GM12878 (cell line): ENCODE results near the gene MTERF1. TPM values are rescaled to one million over a fixed set of nuclear protein-coding genes. Genes with fewer than 3 reads are reported as not detected.

Source experiments
- ATAC-seq: fragments of 200-7000 bp; cut with Tn5 transposase; 3 replicates; pipeline ENCODE4 v1.9.1; 2020; ENCODE audit warnings: mild to moderate bottlenecking, moderate library complexity
- BruUV-seq: library from RNA; stranded (reverse); fragments of 400-500 nt; replicated peaks from 2 replicates; lab custom pipeline; 2021; lab: Mats Ljungman, UMichigan
- CTCF ChIA-PET: fragments of 300-600 bp; sonication (Branson Sonifier 250); formaldehyde crosslinking; extraction: SDS; loops from one replicate; lab custom pipeline; 2021; ENCODE audit warnings: inconsistent platforms; lab: Yijun Ruan, JAX
- POLR2A ChIA-PET: fragments of 350-600 bp; formaldehyde crosslinking; extraction: SDS; loops from one replicate; lab custom pipeline; 2021; ENCODE audit warnings: inconsistent platforms; lab: Charles Lee
- RAD21 ChIA-PET: fragments of 300-600 bp; sonication (Branson Sonifier 250); formaldehyde crosslinking; loops from one replicate; lab custom pipeline; 2023; ENCODE audit warnings: antibody characterized with exemption; ENCODE audit not compliant: unreplicated experiment; lab: Charles Lee
- SMC1A ChIA-PET: fragments of 300-600 bp; sonication (Branson Sonifier 250); formaldehyde crosslinking; loops from one replicate; lab custom pipeline; 2023; ENCODE audit not compliant: unreplicated experiment, uncharacterized antibody; lab: Charles Lee
- DNase-seq: peaks from one replicate; pipeline ENCODE4 v3.0.0-alpha.2; 2011; ENCODE audit warnings: low read depth, low spot score
- FAIRE-seq: peaks from 3 replicates; lab custom pipeline; 2011; peaks lifted over from hg19 to GRCh38; lab: Jason Lieb, UNC
- H2AFZ ChIP-seq: 2 replicates; pipeline ENCODE4 v1.6.0; 2011; ENCODE audit warnings: low read depth, low read length, control low read depth; ENCODE audit not compliant: control insufficient read depth
- H3K27ac ChIP-seq: 2 replicates; pipeline ENCODE4 v1.5.1; 2011; ENCODE audit warnings: control low read depth; ENCODE audit not compliant: control insufficient read depth, insufficient read depth
- H3K27me3 ChIP-seq, 2 experiments: replicated peaks in 1 of 2; 2 replicates each; pipeline versions ENCODE4 v1.6.0 to v1.6.1; 2011; ENCODE audit warnings: low read length in 1 of 2; ENCODE audit not compliant: control insufficient read depth in 2 of 2, insufficient read depth in 2 of 2
- H3K36me3 ChIP-seq, 2 experiments: 2 replicates each; pipeline ENCODE4 v1.5.1; 2011; ENCODE audit warnings: low read length in 1 of 2; ENCODE audit not compliant: control insufficient read depth in 2 of 2, insufficient read depth in 2 of 2
- H3K4me1 ChIP-seq: 2 replicates; pipeline ENCODE4 v1.6.1; 2011; ENCODE audit warnings: mild to moderate bottlenecking, low read length, moderate library complexity, mixed read lengths; ENCODE audit not compliant: control insufficient read depth, insufficient read depth
- H3K4me2 ChIP-seq: 2 replicates; pipeline ENCODE4 v1.6.0; 2011; ENCODE audit warnings: control low read depth; ENCODE audit not compliant: control insufficient read depth, insufficient read depth
- H3K4me3 ChIP-seq: fragments of 200-600 bp; sonication (generic); 2 replicates; pipeline ENCODE4 v1.5.1; 2016
- H3K79me2 ChIP-seq: 2 replicates; pipeline ENCODE4 v1.6.0; 2011; ENCODE audit warnings: low read length; ENCODE audit not compliant: control insufficient read depth, insufficient read depth
- H3K9ac ChIP-seq: 2 replicates; pipeline ENCODE4 v1.8.0; 2011; ENCODE audit warnings: low read length, control low read depth, mixed read lengths; ENCODE audit not compliant: control insufficient read depth, insufficient read depth
- H3K9me3 ChIP-seq: replicated peaks from 3 replicates; pipeline ENCODE4 v1.5.1; 2011; ENCODE audit warnings: mild to moderate bottlenecking, low read length; ENCODE audit not compliant: control insufficient read depth, insufficient read depth
- H4K20me1 ChIP-seq: 2 replicates; pipeline ENCODE4 v1.6.0; 2011; ENCODE audit not compliant: control insufficient read depth, insufficient read depth
- CHD2 ChIP-seq: IDR thresholded peaks from 2 replicates; pipeline ENCODE4 v1.6.1; 2011; ENCODE audit warnings: low read depth, low read length, improper control_type of control experiment, borderline replicate concordance
- CHD4 ChIP-seq: fragments of 200-600 bp; sonication (generic); IDR thresholded peaks from 2 replicates; pipeline ENCODE4 v1.6.1; 2016; ENCODE audit warnings: mild to moderate bottlenecking
- GABPA ChIP-seq: IDR thresholded peaks from 2 replicates; pipeline ENCODE4 v1.6.1; 2014; ENCODE audit warnings: antibody characterized with exemption, low read depth, mild to moderate bottlenecking, inconsistent platforms
- LARP7 ChIP-seq: fragments of 450-650 bp; IDR thresholded peaks from 2 replicates; pipeline ENCODE4 v1.6.1; 2017; ENCODE audit warnings: mild to moderate bottlenecking
- MEF2B ChIP-seq: fragments of 450-650 bp; IDR thresholded peaks from 2 replicates; pipeline ENCODE4 v1.6.1; 2018; ENCODE audit warnings: mild to moderate bottlenecking, moderate library complexity; ENCODE audit not compliant: partially characterized antibody, poor library complexity, severe bottlenecking
- NFIC ChIP-seq: IDR thresholded peaks from 2 replicates; pipeline ENCODE4 v1.6.1; 2012; ENCODE audit warnings: low read depth, mild to moderate bottlenecking, inconsistent platforms, low read length, moderate library complexity
- NFXL1 ChIP-seq: fragments of 450-650 bp; IDR thresholded peaks from 2 replicates; pipeline ENCODE4 v1.6.1; 2017; ENCODE audit warnings: antibody characterized with exemption, mild to moderate bottlenecking, borderline replicate concordance
- NR2C2 ChIP-seq: IDR thresholded peaks from 2 replicates; pipeline ENCODE4 v1.6.1; 2011; ENCODE audit warnings: borderline replicate concordance, low read depth; ENCODE audit not compliant: control insufficient read depth, insufficient read length
- POLR2A ChIP-seq: IDR thresholded peaks from 2 replicates; pipeline ENCODE4 v1.6.1; 2011; ENCODE audit warnings: low read depth, mild to moderate bottlenecking, low read length
- SMAD1 ChIP-seq: fragments of 450-650 bp; IDR thresholded peaks from 2 replicates; pipeline ENCODE4 v1.6.1; 2018; ENCODE audit warnings: mild to moderate bottlenecking, low read depth; ENCODE audit not compliant: partially characterized antibody
- STAT1 ChIP-seq: fragments of 450-650 bp; conservative IDR thresholded peaks from 2 replicates; pipeline ENCODE4 v1.6.1; 2014; ENCODE audit warnings: antibody characterized with exemption, mild to moderate bottlenecking
- SUZ12 ChIP-seq: fragments of 200-600 bp; sonication (generic); IDR thresholded peaks from one replicate; pipeline ENCODE4 v1.6.1; 2018; ENCODE audit warnings: antibody characterized with exemption, mild to moderate bottlenecking; ENCODE audit not compliant: unreplicated experiment
- YBX1 ChIP-seq: fragments of 450-650 bp; IDR thresholded peaks from 2 replicates; pipeline ENCODE4 v1.6.1; 2016; ENCODE audit warnings: antibody characterized with exemption
- YY1 ChIP-seq: IDR thresholded peaks from 2 replicates; pipeline ENCODE4 v1.6.1; 2011; ENCODE audit warnings: low read depth, mild to moderate bottlenecking, low read length
- WGBS: methylation state at CpG from one replicate; pipeline ENCODE4 v1.1.6; 2016; ENCODE audit warnings: low lambda C conversion rate; ENCODE audit not compliant: insufficient replicate concordance, insufficient coverage; ENCODE audit errors: missing lambda C conversion rate; 5-methylcytosine and 5-hydroxymethylcytosine counted together
- in situ Hi-C: fragments of 300-500 bp; cut with MboI; formaldehyde crosslinking; loops from 9 replicates; pipeline ENCODE4 v1.14.3; 2018; ENCODE audit warnings: mixed read lengths
- intact Hi-C: fragments of 100-400 bp; cut with micrococcal nuclease; formaldehyde crosslinking; loops from one replicate; pipeline ENCODE4 v1.14.2; 2022; ENCODE audit not compliant: unreplicated experiment
- polyA plus RNA-seq, 11 experiments: library from polyadenylated mRNA; depleted of rRNA in 4 of 11; unstranded in 6 of 11; stranded (reverse) in 5 of 11; fragments of >200 nt; fragmentation: Nextera tagmentation in 4 of 11; fragmentation: Illumina TruSeq in 1 of 11; extraction: Ambion mirVana in 4 of 11; extraction: Trizol in 1 of 11; gene quantifications; 1 replicate in 1 of 11; 2 replicates in 10 of 11; pipeline versions ENCODE4 v1.2.1 to v1.2.3, GENCODE V29; 2011 to 2016; ENCODE audit warnings: inconsistent platforms in 2 of 11, missing spikeins in 2 of 11, low read depth in 1 of 11
- total RNA-seq, 4 experiments: library from RNA; depleted of rRNA in 3 of 4; stranded (reverse); fragments of >200 nt in 3 of 4; fragmentation: Illumina TruSeq in 1 of 4; extraction: Trizol in 1 of 4; gene quantifications; 2 replicates each; pipeline versions ENCODE4 v1.2.1 to v1.2.3, GENCODE V29; 2013 to 2021
- TF ChIP-seq, protein P1 (sequence below): IDR thresholded peaks from 2 replicates; pipeline ENCODE4 v1.6.1; 2012; ENCODE audit warnings: improper control_type of control experiment, low read depth, low read length; ENCODE audit not compliant: insufficient replicate concordance
- TF ChIP-seq, protein P2 (sequence below): fragments of 450-650 bp; IDR thresholded peaks from 2 replicates; pipeline ENCODE4 v1.6.1; 2018; ENCODE audit warnings: borderline replicate concordance, mild to moderate bottlenecking; ENCODE audit not compliant: partially characterized antibody
- TF ChIP-seq, protein P3 (sequence below): fragments of 450-650 bp; IDR thresholded peaks from 2 replicates; pipeline ENCODE4 v1.6.1; 2016; ENCODE audit warnings: mild to moderate bottlenecking

The MTERF1 gene
- total and polyA plus RNA-seq, 10 of the 15 experiments (the other 5 are each of a cell fraction or from before 2014, with no cell fraction given): 14.7 to 38.7 (median 28.0) TPM

GRCh38 chr7:91913612-91914011, 33.1 kb upstream of the MTERF1 start:
- Histone ChIP-seq H3K4me3 (no peak overlapping the region), H3K79me2 (no peaks in the 10 kb centered on the region), H3K27me3 (no peaks in the 10 kb centered on the region), H3K27ac (no peak overlapping the region), H3K9me3 (no peaks in the 10 kb centered on the region), H3K9ac (no peak overlapping the region), H3K4me1 (no peaks in the 10 kb centered on the region), H4K20me1 (no peaks in the 10 kb centered on the region), H3K4me2 (no peak overlapping the region), H3K36me3 (no peaks in the 10 kb centered on the region), H2AFZ (no peak overlapping the region)
- ATAC-seq (no peak), FAIRE-seq (no peak), DNase-seq (no peak)
- ChIA-PET SMC1A (no interaction called here), CTCF (no interaction called here), RAD21 (no interaction called here), POLR2A (interaction anchor here (0.6 kb wide), 1 partner anchor 93 kb away, joined by 4 read pairs; no protein-coding TSS in a partner anchor)
- intact Hi-C loops (no loop called here), in situ Hi-C loops (no loop called here)
- TF ChIP-seq, protein P1, sequence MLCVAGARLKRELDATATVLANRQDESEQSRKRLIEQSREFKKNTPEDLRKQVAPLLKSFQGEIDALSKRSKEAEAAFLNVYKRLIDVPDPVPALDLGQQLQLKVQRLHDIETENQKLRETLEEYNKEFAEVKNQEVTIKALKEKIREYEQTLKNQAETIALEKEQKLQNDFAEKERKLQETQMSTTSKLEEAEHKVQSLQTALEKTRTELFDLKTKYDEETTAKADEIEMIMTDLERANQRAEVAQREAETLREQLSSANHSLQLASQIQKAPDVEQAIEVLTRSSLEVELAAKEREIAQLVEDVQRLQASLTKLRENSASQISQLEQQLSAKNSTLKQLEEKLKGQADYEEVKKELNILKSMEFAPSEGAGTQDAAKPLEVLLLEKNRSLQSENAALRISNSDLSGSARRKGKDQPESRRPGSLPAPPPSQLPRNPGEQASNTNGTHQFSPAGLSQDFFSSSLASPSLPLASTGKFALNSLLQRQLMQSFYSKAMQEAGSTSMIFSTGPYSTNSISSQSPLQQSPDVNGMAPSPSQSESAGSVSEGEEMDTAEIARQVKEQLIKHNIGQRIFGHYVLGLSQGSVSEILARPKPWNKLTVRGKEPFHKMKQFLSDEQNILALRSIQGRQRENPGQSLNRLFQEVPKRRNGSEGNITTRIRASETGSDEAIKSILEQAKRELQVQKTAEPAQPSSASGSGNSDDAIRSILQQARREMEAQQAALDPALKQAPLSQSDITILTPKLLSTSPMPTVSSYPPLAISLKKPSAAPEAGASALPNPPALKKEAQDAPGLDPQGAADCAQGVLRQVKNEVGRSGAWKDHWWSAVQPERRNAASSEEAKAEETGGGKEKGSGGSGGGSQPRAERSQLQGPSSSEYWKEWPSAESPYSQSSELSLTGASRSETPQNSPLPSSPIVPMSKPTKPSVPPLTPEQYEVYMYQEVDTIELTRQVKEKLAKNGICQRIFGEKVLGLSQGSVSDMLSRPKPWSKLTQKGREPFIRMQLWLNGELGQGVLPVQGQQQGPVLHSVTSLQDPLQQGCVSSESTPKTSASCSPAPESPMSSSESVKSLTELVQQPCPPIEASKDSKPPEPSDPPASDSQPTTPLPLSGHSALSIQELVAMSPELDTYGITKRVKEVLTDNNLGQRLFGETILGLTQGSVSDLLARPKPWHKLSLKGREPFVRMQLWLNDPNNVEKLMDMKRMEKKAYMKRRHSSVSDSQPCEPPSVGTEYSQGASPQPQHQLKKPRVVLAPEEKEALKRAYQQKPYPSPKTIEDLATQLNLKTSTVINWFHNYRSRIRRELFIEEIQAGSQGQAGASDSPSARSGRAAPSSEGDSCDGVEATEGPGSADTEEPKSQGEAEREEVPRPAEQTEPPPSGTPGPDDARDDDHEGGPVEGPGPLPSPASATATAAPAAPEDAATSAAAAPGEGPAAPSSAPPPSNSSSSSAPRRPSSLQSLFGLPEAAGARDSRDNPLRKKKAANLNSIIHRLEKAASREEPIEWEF: no peak
- TF ChIP-seq SMAD1: no peak
- TF ChIP-seq NFXL1: no peak
- no peak for TF ChIP-seq NR2C2
- TF ChIP-seq CHD2: no peak
- TF ChIP-seq, protein P2, sequence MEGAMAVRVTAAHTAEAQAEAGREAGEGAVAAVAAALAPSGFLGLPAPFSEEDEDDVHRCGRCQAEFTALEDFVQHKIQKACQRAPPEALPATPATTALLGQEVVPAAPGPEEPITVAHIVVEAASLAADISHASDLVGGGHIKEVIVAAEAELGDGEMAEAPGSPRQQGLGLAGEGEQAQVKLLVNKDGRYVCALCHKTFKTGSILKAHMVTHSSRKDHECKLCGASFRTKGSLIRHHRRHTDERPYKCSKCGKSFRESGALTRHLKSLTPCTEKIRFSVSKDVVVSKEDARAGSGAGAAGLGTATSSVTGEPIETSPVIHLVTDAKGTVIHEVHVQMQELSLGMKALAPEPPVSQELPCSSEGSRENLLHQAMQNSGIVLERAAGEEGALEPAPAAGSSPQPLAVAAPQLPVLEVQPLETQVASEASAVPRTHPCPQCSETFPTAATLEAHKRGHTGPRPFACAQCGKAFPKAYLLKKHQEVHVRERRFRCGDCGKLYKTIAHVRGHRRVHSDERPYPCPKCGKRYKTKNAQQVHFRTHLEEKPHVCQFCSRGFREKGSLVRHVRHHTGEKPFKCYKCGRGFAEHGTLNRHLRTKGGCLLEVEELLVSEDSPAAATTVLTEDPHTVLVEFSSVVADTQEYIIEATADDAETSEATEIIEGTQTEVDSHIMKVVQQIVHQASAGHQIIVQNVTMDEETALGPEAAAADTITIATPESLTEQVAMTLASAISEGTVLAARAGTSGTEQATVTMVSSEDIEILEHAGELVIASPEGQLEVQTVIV: no peak
- no peak for TF ChIP-seq LARP7
- no peak for TF ChIP-seq STAT1
- TF ChIP-seq NFIC: no peak
- no peak for TF ChIP-seq SUZ12
- TF ChIP-seq GABPA: no peak
- TF ChIP-seq YY1: no peak
- no peak for TF ChIP-seq MEF2B
- TF ChIP-seq YBX1: no peak
- TF ChIP-seq CHD4: no peak
- TF ChIP-seq, protein P3, sequence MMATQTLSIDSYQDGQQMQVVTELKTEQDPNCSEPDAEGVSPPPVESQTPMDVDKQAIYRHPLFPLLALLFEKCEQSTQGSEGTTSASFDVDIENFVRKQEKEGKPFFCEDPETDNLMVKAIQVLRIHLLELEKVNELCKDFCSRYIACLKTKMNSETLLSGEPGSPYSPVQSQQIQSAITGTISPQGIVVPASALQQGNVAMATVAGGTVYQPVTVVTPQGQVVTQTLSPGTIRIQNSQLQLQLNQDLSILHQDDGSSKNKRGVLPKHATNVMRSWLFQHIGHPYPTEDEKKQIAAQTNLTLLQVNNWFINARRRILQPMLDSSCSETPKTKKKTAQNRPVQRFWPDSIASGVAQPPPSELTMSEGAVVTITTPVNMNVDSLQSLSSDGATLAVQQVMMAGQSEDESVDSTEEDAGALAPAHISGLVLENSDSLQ: no peak
- TF ChIP-seq POLR2A: no peak
- 72% methylated on average over 2 of the region's 2 CpGs for WGBS
- BruUV-seq: no TSS peak
